LNCaP clone FGC (cell line): ENCODE results near the gene ASCC2.

ENCODE experiments used
- DNase-seq: peaks from one replicate; pipeline ENCODE4 v3.0.0-alpha.2; 2011; ENCODE audit warnings: low read depth
- H3K4me3 ChIP-seq: 2 replicates; pipeline ENCODE4 v1.5.1; 2011; ENCODE audit warnings: mild to moderate bottlenecking, low read depth, low read length, control low read depth
- TF ChIP-seq, protein P1 (sequence below): IDR thresholded peaks from 2 replicates; pipeline ENCODE4 v1.5.1; 2012; ENCODE audit warnings: mild to moderate bottlenecking; ENCODE audit not compliant: control insufficient read depth, insufficient read depth; ENCODE audit errors: extremely low read depth

Gene ASCC2

DNA sequence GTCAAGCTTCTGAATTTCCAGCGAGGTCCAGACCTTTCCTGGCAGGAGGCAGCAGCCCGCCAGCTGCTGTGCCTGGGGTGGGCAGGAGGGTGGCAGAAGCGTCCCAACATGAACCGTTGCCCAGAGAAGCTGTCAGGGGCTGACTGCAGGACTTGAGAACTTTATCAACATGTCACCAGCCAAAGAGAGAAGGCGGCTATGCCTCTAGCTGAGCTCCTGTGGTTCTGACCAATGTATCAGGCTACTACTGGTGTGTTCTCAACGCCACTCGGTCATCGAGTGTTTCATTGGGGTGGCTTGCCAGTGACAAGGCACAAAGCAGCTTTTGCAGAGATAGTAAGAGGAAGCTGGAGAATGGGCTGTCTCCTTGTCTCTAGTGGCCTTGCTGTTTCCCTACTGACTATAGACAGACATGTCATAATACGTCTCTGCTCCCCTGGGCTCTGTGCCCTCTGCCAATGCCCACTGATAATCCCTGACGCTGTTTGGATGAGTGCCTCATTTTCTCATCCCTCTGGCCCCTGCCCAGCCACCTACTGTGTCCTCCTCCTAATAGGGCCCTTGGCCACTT, 17.6 kb upstream of the ASCC2 start:
- no peak for DNase-seq
- no peak overlapping the region for H3K4me3 ChIP-seq
- TF ChIP-seq, protein P1, sequence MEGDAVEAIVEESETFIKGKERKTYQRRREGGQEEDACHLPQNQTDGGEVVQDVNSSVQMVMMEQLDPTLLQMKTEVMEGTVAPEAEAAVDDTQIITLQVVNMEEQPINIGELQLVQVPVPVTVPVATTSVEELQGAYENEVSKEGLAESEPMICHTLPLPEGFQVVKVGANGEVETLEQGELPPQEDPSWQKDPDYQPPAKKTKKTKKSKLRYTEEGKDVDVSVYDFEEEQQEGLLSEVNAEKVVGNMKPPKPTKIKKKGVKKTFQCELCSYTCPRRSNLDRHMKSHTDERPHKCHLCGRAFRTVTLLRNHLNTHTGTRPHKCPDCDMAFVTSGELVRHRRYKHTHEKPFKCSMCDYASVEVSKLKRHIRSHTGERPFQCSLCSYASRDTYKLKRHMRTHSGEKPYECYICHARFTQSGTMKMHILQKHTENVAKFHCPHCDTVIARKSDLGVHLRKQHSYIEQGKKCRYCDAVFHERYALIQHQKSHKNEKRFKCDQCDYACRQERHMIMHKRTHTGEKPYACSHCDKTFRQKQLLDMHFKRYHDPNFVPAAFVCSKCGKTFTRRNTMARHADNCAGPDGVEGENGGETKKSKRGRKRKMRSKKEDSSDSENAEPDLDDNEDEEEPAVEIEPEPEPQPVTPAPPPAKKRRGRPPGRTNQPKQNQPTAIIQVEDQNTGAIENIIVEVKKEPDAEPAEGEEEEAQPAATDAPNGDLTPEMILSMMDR, result no peak

DNA sequence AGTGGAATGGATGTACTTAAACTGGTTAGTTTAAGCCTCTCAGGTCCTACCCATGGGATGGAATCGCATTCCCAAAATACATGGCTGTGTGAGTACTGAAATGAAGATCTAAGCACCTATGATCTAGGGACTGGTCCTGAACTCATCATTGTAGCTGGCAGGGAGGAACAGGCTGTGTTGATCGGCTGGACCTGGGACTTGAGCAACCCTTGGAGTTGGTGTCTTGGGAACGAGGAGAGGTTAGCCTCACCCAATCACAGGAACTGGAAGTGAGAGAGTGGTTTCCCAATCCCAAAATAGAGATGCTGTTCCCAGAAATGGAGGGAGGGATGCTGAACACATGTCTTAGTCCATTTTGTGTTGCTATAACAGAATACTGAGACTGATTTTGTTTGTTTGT, 16.4 kb upstream of the ASCC2 start:
- TF ChIP-seq, protein P1, result no peak

DNA sequence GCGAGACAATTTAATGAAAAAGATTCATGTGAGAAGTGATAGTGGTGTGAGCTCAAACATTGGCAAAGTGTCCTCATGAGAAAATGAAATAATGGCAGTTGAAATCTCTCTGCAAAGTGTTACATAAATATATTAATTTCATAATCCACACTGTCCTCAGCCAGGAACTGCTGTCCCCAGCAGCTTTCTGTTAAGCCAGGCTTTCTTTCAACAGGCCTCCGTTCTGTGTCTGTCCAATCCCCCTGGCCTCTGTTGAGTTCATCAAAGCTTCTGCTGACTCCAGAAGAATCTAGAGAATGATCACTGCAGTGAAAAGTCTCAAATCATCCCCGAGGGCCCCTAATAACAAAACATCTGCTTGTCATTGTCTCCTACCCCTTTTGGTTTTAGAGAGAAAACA, 10.0 kb upstream of the ASCC2 start:
- H3K4me3 ChIP-seq, result no peak overlapping the region
- DNase-seq, result no peak
- TF ChIP-seq, protein P1, result no peak

More for the DNA sequence above, 16.4 kb upstream of the ASCC2 start:
- H3K4me3 ChIP-seq, result no peak overlapping the region
- no peak for DNase-seq

DNA sequence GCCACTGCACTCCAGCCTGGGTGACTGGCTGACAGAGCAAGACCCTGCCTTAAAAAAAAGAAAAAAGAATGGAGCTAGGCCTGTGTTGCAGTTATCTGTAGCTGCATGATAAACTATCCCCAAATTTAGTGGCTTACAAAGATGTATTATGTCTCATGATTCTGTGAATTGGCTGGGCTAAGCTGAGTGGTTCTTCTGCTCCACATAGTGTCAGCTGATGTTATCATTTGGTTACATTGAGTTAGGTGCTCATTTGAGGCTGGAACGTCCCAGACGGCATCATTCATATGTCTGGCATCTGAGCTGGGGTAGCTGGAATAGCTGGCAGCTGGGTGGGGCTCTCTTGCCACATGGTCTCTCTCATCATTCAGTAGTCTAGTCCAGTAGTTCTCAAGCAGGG, 8.2 kb upstream of the ASCC2 start:
- DNase-seq, result no peak
- no peak overlapping the region for H3K4me3 ChIP-seq
- TF ChIP-seq, protein P1, result no peak

DNA sequence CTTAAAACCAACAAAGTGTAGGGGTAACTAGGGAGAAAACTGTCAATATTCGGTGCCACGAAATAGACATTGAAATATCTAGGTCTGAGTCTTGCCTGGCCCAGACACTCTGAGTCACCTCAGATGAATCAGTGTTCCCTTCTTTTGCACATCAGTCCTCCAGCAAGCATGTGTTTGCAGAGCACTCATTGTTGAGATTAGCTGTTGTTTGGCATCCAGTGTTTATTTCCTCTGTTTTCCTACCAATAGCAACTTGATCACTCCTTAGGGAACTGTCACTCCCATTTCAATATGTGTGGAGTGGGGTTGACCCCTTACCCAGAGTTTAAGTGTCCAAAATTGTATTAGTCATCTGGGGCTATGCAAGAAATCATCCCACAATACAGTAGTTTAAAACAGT, 4.7 kb upstream of the ASCC2 start:
- no peak for DNase-seq
- TF ChIP-seq, protein P1, result no peak
- H3K4me3 ChIP-seq, result no peak overlapping the region

DNA sequence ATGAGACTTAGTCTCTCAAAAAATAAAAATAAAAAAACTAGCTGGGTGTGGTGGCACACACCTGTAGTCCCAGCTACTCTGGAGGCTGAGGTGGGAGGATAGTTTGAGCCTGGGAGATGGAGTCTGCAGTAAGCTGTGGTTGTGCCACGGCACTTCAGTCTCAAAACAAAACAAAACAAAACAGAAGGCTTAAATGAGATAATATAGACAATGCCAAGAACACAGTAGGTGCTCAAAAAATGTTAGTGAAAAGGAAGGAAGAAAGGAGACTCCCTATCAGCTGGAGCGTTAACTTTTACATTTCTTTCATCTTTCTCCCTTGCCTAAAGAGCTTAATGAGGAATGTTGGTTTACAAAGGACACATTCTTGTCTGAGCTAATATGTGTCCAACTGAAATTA, 4.1 kb upstream of the ASCC2 start:
- TF ChIP-seq, protein P1, result no peak
- no peak overlapping the region for H3K4me3 ChIP-seq
- no peak for DNase-seq

DNA sequence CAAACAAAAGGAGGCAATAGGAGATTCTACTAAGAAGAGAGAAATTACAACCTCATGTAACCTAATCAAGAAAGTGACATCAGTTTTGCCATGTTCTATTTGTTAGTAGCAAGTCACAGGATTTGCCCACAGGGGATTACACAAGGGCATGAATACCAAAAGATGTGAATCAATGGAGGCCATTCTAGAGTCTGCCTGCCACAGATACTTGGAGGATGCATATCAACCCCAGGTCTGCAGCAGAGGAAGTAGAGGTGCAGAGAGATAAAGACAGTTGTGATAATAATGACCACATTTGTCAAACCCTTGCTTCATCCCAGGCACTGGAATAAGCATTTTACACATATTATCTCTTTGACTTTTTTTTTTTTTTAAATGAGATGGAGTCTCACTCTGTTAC, 2.4 kb upstream of the ASCC2 start:
- TF ChIP-seq, protein P1, result no peak
- no peak for DNase-seq
- no peak overlapping the region for H3K4me3 ChIP-seq
